GM21723 (cell line): Measurements from ENCODE around the gene INTS1.

Source experiments
- ATAC-seq: cut with Tn5 transposase; IDR thresholded peaks from one replicate; pipeline ENCODE4 v1.9.1; 2021; ENCODE audit warnings: mild to moderate bottlenecking, moderate library complexity; ENCODE audit not compliant: unreplicated experiment

The INTS1 gene

GRCh38 chr7:1510780-1511154 lies 6.6 kb upstream of the INTS1 start:
- no peak for ATAC-seq

- no peak for ATAC-seq
Measured at GRCh38 chr7:1509226-1509625, 5.0 kb upstream of the INTS1 start.

GRCh38 chr7:1508277-1508758 lies 4.1 kb upstream of the INTS1 start:
- ATAC-seq = no peak

GRCh38 chr7:1505731-1506550 lies 1.8 kb upstream of the INTS1 start:
- ATAC-seq = no peak

- ATAC-seq = no peak
Measured at GRCh38 chr7:1503390-1503789, 799 bp downstream of the INTS1 start.

- ATAC-seq = no peak
Measured at GRCh38 chr7:1502845-1503244, 1.3 kb downstream of the INTS1 start.

- no peak for ATAC-seq
Measured at GRCh38 chr7:1501487-1502270, 2.5 kb downstream of the INTS1 start.

GRCh38 chr7:1500064-1500807 lies 4.0 kb downstream of the INTS1 start:
- no peak for ATAC-seq

- no peak for ATAC-seq
Measured at GRCh38 chr7:1499367-1500029, 4.7 kb downstream of the INTS1 start.

- no peak for ATAC-seq
Measured at GRCh38 chr7:1498370-1499305, 5.6 kb downstream of the INTS1 start.

GRCh38 chr7:1497293-1497927 lies 6.8 kb downstream of the INTS1 start:
- no peak for ATAC-seq

- no peak for ATAC-seq
Measured at GRCh38 chr7:1496531-1497292, 7.5 kb downstream of the INTS1 start.

GRCh38 chr7:1495564-1496242 lies 8.5 kb downstream of the INTS1 start:
- no peak for ATAC-seq

- no peak for ATAC-seq
Measured at GRCh38 chr7:1494866-1495563, 9.2 kb downstream of the INTS1 start.

- ATAC-seq = no peak
Measured at GRCh38 chr7:1494447-1494846, 9.7 kb downstream of the INTS1 start.

GRCh38 chr7:1493571-1493970 lies 10.6 kb downstream of the INTS1 start:
- ATAC-seq = no peak

GRCh38 chr7:1493129-1493528 lies 11.1 kb downstream of the INTS1 start:
- no peak for ATAC-seq
